HG03039 (cell line): ENCODE measurements around the gene TENM3.

Experiments used
- ATAC-seq: cut with Tn5 transposase; IDR thresholded peaks from one replicate; pipeline ENCODE4 v1.9.1; 2021; ENCODE audit warnings: mild to moderate bottlenecking, moderate library complexity; ENCODE audit not compliant: unreplicated experiment

Gene TENM3

GRCh38 chr4:182549356-182549755 is 306.2 kb downstream of the TENM3 start:
- no peak for ATAC-seq

GRCh38 chr4:182552948-182553347 is 309.7 kb downstream of the TENM3 start:
- no peak for ATAC-seq

- ATAC-seq = no peak
Observed at GRCh38 chr4:182553653-182554052, 310.5 kb downstream of the TENM3 start.

- no peak for ATAC-seq
Observed at GRCh38 chr4:182554736-182555135, 311.5 kb downstream of the TENM3 start.

GRCh38 chr4:182555997-182556418 is 312.8 kb downstream of the TENM3 start:
- ATAC-seq = no peak

GRCh38 chr4:182556580-182556979 is 313.4 kb downstream of the TENM3 start:
- ATAC-seq = no peak

GRCh38 chr4:182560358-182560757 is 317.2 kb downstream of the TENM3 start:
- no peak for ATAC-seq

GRCh38 chr4:182562350-182562749 is 319.1 kb downstream of the TENM3 start:
- ATAC-seq = no peak

- no peak for ATAC-seq
Observed at GRCh38 chr4:182564724-182565369, 321.6 kb downstream of the TENM3 start.

- no peak for ATAC-seq
Observed at GRCh38 chr4:182567119-182567518, 323.9 kb downstream of the TENM3 start.

GRCh38 chr4:182569561-182569960 is 326.4 kb downstream of the TENM3 start:
- no peak for ATAC-seq

GRCh38 chr4:182574706-182575105 is 331.5 kb downstream of the TENM3 start:
- no peak for ATAC-seq

- no peak for ATAC-seq
Observed at GRCh38 chr4:182575225-182575624, 332.0 kb downstream of the TENM3 start.

- ATAC-seq = no peak
Observed at GRCh38 chr4:182576601-182577289, 333.5 kb downstream of the TENM3 start.

GRCh38 chr4:182577411-182577810 is 334.2 kb downstream of the TENM3 start:
- no peak for ATAC-seq

- no peak for ATAC-seq
Observed at GRCh38 chr4:182578402-182578801, 335.2 kb downstream of the TENM3 start.

GRCh38 chr4:182582245-182582644 is 339.0 kb downstream of the TENM3 start:
- no peak for ATAC-seq

- no peak for ATAC-seq
Observed at GRCh38 chr4:182583703-182584415, 340.7 kb downstream of the TENM3 start.

GRCh38 chr4:182585321-182585720 is 342.1 kb downstream of the TENM3 start:
- ATAC-seq = no peak

- no peak for ATAC-seq
Observed at GRCh38 chr4:182589100-182589499, 345.9 kb downstream of the TENM3 start.

GRCh38 chr4:182593402-182593801 is 350.2 kb downstream of the TENM3 start:
- no peak for ATAC-seq

- ATAC-seq = no peak
Observed at GRCh38 chr4:182593864-182594263, 350.7 kb downstream of the TENM3 start.
